Neuronal stem cell (in vitro differentiated cells): Measurements from ENCODE around the gene FAM13B.

Experiments used
- DNase-seq: peaks from one replicate; pipeline ENCODE4 v3.0.0-alpha.2; 2013; ENCODE audit warnings: low spot score
- H2AFZ ChIP-seq: one replicate; pipeline ENCODE4 v1.6.1; 2013; ENCODE audit warnings: mild to moderate bottlenecking, low read length, inconsistent platforms
- H2AK5ac ChIP-seq: 2 replicates; pipeline ENCODE4 v1.6.1; 2013; ENCODE audit warnings: low read depth, mild to moderate bottlenecking, inconsistent platforms, low read length, moderate library complexity, mixed read lengths
- H2BK120ac ChIP-seq: 2 replicates; pipeline ENCODE4 v1.6.1; 2013; ENCODE audit warnings: low read depth, mild to moderate bottlenecking, inconsistent platforms, low read length, moderate library complexity, mixed read lengths
- H2BK12ac ChIP-seq: one replicate; pipeline ENCODE4 v1.6.1; 2013; ENCODE audit warnings: low read length, inconsistent platforms
- H2BK15ac ChIP-seq: 2 replicates; pipeline ENCODE4 v1.6.1; 2013; ENCODE audit warnings: mild to moderate bottlenecking, low read length, inconsistent platforms, mixed read lengths
- H2BK5ac ChIP-seq: one replicate; pipeline ENCODE4 v1.6.1; 2013; ENCODE audit warnings: inconsistent platforms, mild to moderate bottlenecking, low read length, moderate library complexity
- H3K14ac ChIP-seq: one replicate; pipeline ENCODE4 v1.6.1; 2013; ENCODE audit warnings: low read length, inconsistent platforms
- H3K18ac ChIP-seq: 2 replicates; pipeline ENCODE4 v1.6.1; 2013; ENCODE audit warnings: low read length, inconsistent platforms
- H3K23ac ChIP-seq: 2 replicates; pipeline ENCODE4 v1.6.1; 2013; ENCODE audit warnings: low read depth, mild to moderate bottlenecking, mixed read lengths, low read length, inconsistent platforms; ENCODE audit not compliant: poor library complexity
- H3K27ac ChIP-seq: replicated peaks from 3 replicates; pipeline ENCODE4 v1.5.1; 2013; ENCODE audit warnings: low read length, inconsistent platforms
- H3K27me3 ChIP-seq, 3 experiments: 2 replicates each; pipeline ENCODE4 v1.6.1; 2013; ENCODE audit warnings: low read length in 3 of 3, mild to moderate bottlenecking in 2 of 3, inconsistent platforms in 1 of 3, low read depth in 1 of 3, mixed read lengths in 1 of 3, moderate library complexity in 1 of 3; ENCODE audit not compliant: control insufficient read depth in 3 of 3, insufficient read depth in 3 of 3
- H3K36me3 ChIP-seq, 2 donors: replicated peaks in 1 of 2; 2 replicates each; pipeline ENCODE4 v1.6.1; 2013; ENCODE audit warnings: low read length in 2 of 2; ENCODE audit not compliant: control insufficient read depth in 2 of 2, insufficient read depth in 2 of 2
- H3K4ac ChIP-seq: 2 replicates; pipeline ENCODE4 v1.6.1; 2013; ENCODE audit warnings: inconsistent platforms, mild to moderate bottlenecking, low read length, moderate library complexity
- H3K4me1 ChIP-seq, 2 donors: 1 replicate in 1 of 2; 2 replicates in 1 of 2; pipeline ENCODE4 v1.6.1; 2013; ENCODE audit warnings: low read length in 2 of 2, low read depth in 1 of 2; ENCODE audit not compliant: control insufficient read depth in 2 of 2, insufficient read depth in 1 of 2
- H3K4me2 ChIP-seq: one replicate; pipeline ENCODE4 v1.6.1; 2013; ENCODE audit warnings: mild to moderate bottlenecking, low read length, inconsistent platforms; ENCODE audit not compliant: insufficient read depth, poor library complexity, severe bottlenecking
- H3K4me3 ChIP-seq, 2 donors: 2 replicates each; pipeline ENCODE4 v1.5.1; 2013; ENCODE audit warnings: low read length in 2 of 2, mild to moderate bottlenecking in 2 of 2, inconsistent platforms in 1 of 2, moderate library complexity in 1 of 2
- H3K79me1 ChIP-seq: one replicate; pipeline ENCODE4 v1.6.1; 2013; ENCODE audit warnings: low read depth, mild to moderate bottlenecking, inconsistent platforms, low read length, moderate library complexity
- H3K9ac ChIP-seq: one replicate; pipeline ENCODE4 v1.6.1; 2013; ENCODE audit warnings: mild to moderate bottlenecking, low read depth, low read length, inconsistent platforms; ENCODE audit not compliant: poor library complexity
- H3K9me3 ChIP-seq, 2 donors: replicated peaks in 1 of 2; 2 replicates each; pipeline versions ENCODE3 to v1.6.1; 2013; ENCODE audit warnings: low read length in 2 of 2, mild to moderate bottlenecking in 2 of 2, inconsistent platforms in 1 of 2, low read depth in 1 of 2, mixed read lengths in 1 of 2, moderate library complexity in 1 of 2; ENCODE audit not compliant: control insufficient read depth in 2 of 2, insufficient read depth in 1 of 2
- H4K8ac ChIP-seq: one replicate; pipeline ENCODE4 v1.6.1; 2013; ENCODE audit warnings: low read depth, mild to moderate bottlenecking, inconsistent platforms, low read length, moderate library complexity
- H4K91ac ChIP-seq: one replicate; pipeline ENCODE4 v1.6.1; 2013; ENCODE audit warnings: low read length, low read depth, mild to moderate bottlenecking, inconsistent platforms; ENCODE audit not compliant: poor library complexity
- WGBS, 2 donors: extraction: QIAGEN DNeasy Blood & Tissue Kit; methylation state at CpG; one replicate each; pipeline ENCODE4 v1.1.7; 2013; ENCODE audit warnings: missing lambda C conversion rate in 2 of 2, mixed read lengths in 1 of 2; ENCODE audit not compliant: insufficient read length in 2 of 2, insufficient replicate concordance in 1 of 2; ENCODE audit errors: extremely low coverage in 2 of 2; 5-methylcytosine and 5-hydroxymethylcytosine counted together

FAM13B gene

DNA sequence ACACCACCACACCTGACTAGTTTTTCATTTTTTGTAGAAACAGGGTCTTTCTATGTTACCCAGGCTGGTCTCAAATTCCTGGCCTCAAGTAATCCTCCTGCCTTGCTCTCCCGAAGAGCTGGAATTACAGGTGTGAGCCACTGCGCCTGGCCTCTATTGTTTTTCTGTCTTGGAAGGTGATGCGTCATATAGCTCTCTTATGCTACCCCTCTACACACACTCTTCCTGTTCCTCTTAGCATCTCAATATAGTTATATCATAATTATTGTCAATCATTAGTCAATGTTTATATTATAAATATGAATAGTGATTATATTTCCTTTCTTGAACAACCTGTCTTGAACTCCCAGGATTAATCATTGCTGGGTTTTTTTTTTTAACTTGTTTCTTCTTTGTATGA is 136.3 kb downstream of the FAM13B start:
- H2BK120ac ChIP-seq = no peak overlapping the region
- H2BK12ac ChIP-seq = no peak overlapping the region
- WGBS, 2 donors = no CpG with 5 or more reads among the region's 3 CpGs
- no peak overlapping the region for H3K18ac ChIP-seq
- no peak overlapping the region for H4K8ac ChIP-seq
- H2BK15ac ChIP-seq = no peak overlapping the region
- H3K4me2 ChIP-seq = no peak overlapping the region
- no peak overlapping the region for H3K4me3 ChIP-seq
- DNase-seq = no peak
- no peak overlapping the region for H2AK5ac ChIP-seq
- no peak overlapping the region for H2AFZ ChIP-seq
- no peak overlapping the region for H2BK5ac ChIP-seq
- H3K79me1 ChIP-seq = no peaks in the 10 kb centered on the region
- no peaks in the 10 kb centered on the region for H3K4me1 ChIP-seq
- H4K91ac ChIP-seq = no peak overlapping the region
- H3K9ac ChIP-seq = no peak overlapping the region
- H3K23ac ChIP-seq = no peak overlapping the region
- no peaks in the 10 kb centered on the region for H3K36me3 ChIP-seq
- H3K27ac ChIP-seq = no peak overlapping the region
- no peak overlapping the region for H3K4ac ChIP-seq
- H3K27me3 ChIP-seq = peaks cover 0 to 5% (median 0%) of the 10 kb centered on the region in 3 experiments
- no peaks in the 10 kb centered on the region for H3K9me3 ChIP-seq
- no peak overlapping the region for H3K14ac ChIP-seq

DNA sequence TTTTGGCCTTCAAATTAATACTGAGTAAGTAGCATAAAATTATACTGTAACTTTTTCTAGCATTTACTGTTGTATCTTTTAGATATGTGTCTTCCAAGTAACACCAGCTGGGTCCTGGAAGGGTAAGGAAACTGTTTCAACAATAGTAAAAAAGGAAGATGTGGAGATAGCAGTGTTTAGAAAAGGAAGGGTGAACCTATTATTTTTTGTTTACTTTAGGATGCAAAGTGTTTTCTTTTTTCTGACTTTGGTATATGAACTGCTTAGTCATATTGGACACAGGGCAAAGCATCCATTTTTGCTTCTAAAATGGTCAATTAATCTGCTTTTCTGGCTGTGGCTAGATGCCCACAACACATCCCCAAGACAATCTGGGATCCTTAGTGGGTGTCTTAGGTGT is 138.3 kb downstream of the FAM13B start:
- Histone ChIP-seq H3K4me1 (no peaks in the 10 kb centered on the region), H3K36me3 (no peaks in the 10 kb centered on the region), H2AFZ (no peak overlapping the region), H3K18ac (no peak overlapping the region), H2BK5ac (no peak overlapping the region), H3K23ac (no peak overlapping the region), H2BK12ac (no peak overlapping the region), H3K4me3 (no peak overlapping the region), H3K4me2 (no peak overlapping the region), H3K9ac (no peak overlapping the region), H3K4ac (no peak overlapping the region), H2AK5ac (no peak overlapping the region), H2BK120ac (no peak overlapping the region), H3K14ac (no peak overlapping the region), H3K27me3 (peaks cover 0 to 3% (median 0%) of the 10 kb centered on the region in 3 experiments), H3K27ac (no peak overlapping the region), H2BK15ac (no peak overlapping the region), H4K8ac (no peak overlapping the region), H4K91ac (no peak overlapping the region), H3K9me3 (peaks cover 0 to 1% of the 10 kb centered on the region in 2 donors), H3K79me1 (peaks cover under 1% of the 10 kb centered on the region)
- DNase-seq = no peak

DNA sequence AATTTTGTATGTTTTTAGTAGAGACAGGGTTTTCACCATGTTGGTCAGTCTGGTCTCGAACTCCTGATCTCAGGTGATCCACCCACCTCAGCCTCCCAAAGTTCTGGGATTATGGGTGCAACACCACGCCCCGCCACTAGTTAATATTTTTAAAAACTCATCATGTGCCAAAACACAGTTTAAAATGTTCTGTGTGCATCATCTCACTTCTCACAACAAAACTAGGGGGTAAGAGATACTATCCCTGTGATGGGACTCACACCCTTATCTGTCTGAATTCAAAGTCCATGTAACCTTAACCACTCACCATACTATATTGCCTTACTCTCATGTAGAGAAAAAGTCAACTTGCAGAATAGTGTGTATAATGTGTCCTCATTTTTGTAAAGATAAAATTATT is 141.0 kb downstream of the FAM13B start:
- no peaks in the 10 kb centered on the region for H3K36me3 ChIP-seq
- H3K9ac ChIP-seq = no peak overlapping the region
- H3K27ac ChIP-seq = no peak overlapping the region
- H3K27me3 ChIP-seq = peaks cover 0 to 3% (median 0%) of the 10 kb centered on the region in 3 experiments
- peaks cover 0 to 2% of the 10 kb centered on the region in 2 donors for H3K9me3 ChIP-seq
- H2BK120ac ChIP-seq = no peak overlapping the region
- H3K4ac ChIP-seq = no peak overlapping the region
- no peak overlapping the region for H3K14ac ChIP-seq
- no peak overlapping the region for H3K23ac ChIP-seq
- no peak overlapping the region for H2BK5ac ChIP-seq
- H3K4me1 ChIP-seq = peaks cover 2 to 7% of the 10 kb centered on the region in 2 donors
- H3K18ac ChIP-seq = no peak overlapping the region
- no peak overlapping the region for H2AFZ ChIP-seq
- no peak overlapping the region for H2BK12ac ChIP-seq
- H2AK5ac ChIP-seq = no peak overlapping the region
- no peak overlapping the region for H2BK15ac ChIP-seq
- WGBS, 2 donors = no CpG with 5 or more reads among the region's 3 CpGs
- H3K4me3 ChIP-seq = no peak overlapping the region
- peaks cover 3% of the 10 kb centered on the region for H3K79me1 ChIP-seq
- no peak overlapping the region for H4K91ac ChIP-seq
- no peak for DNase-seq
- no peak overlapping the region for H4K8ac ChIP-seq
- H3K4me2 ChIP-seq = no peak overlapping the region

GRCh38 chr5:137890845-137891244 is 142.0 kb downstream of the FAM13B start:
- no peak overlapping the region for H3K4ac ChIP-seq
- no peak overlapping the region for H3K18ac ChIP-seq
- WGBS, 2 donors = no CpG with 5 or more reads among the region's 1 CpG
- H3K23ac ChIP-seq = no peak overlapping the region
- no peaks in the 10 kb centered on the region for H3K27me3 ChIP-seq
- no peak overlapping the region for H2BK120ac ChIP-seq
- no peak overlapping the region for H3K4me3 ChIP-seq
- H3K4me2 ChIP-seq = no peak overlapping the region
- H2BK15ac ChIP-seq = no peak overlapping the region
- no peak overlapping the region for H2AFZ ChIP-seq
- no peak overlapping the region for H3K14ac ChIP-seq
- H3K36me3 ChIP-seq = no peaks in the 10 kb centered on the region
- H3K4me1 ChIP-seq = peaks cover 2 to 7% of the 10 kb centered on the region in 2 donors
- no peak overlapping the region for H2BK12ac ChIP-seq
- no peak overlapping the region for H3K27ac ChIP-seq
- H3K9ac ChIP-seq = no peak overlapping the region
- H4K91ac ChIP-seq = no peak overlapping the region
- H3K9me3 ChIP-seq = peaks cover 0 to 2% of the 10 kb centered on the region in 2 donors
- DNase-seq = no peak
- peaks cover 3% of the 10 kb centered on the region for H3K79me1 ChIP-seq
- H4K8ac ChIP-seq = no peak overlapping the region
- H2BK5ac ChIP-seq = no peak overlapping the region
- H2AK5ac ChIP-seq = no peak overlapping the region
